GM23338 (cell line): ENCODE measurements around the gene ARG2.

Experiments used
- CREB1 ChIP-seq: fragments of 250-450 bp; sonication (Bioruptor Pico); IDR thresholded peaks from 2 replicates; pipeline ENCODE4 v1.5.0; 2020; ENCODE audit warnings: low read depth, mild to moderate bottlenecking, moderate library complexity
- EZH2 ChIP-seq: fragments of 200-600 bp; sonication (generic); IDR thresholded peaks from one replicate; pipeline ENCODE4 v1.8.0; 2017; ENCODE audit warnings: antibody characterized with exemption, mild to moderate bottlenecking, low read depth; ENCODE audit not compliant: unreplicated experiment
- JUNB ChIP-seq: IDR thresholded peaks from one replicate; pipeline ENCODE4 v1.6.1; 2016; ENCODE audit warnings: antibody characterized with exemption; ENCODE audit not compliant: unreplicated experiment
- NANOG ChIP-seq: IDR thresholded peaks from 2 replicates; pipeline ENCODE4 v1.6.1; 2016; ENCODE audit warnings: antibody characterized with exemption, borderline replicate concordance
- POLR2AphosphoS5 ChIP-seq: IDR thresholded peaks from 2 replicates; pipeline ENCODE4 v1.6.1; 2016; ENCODE audit warnings: antibody characterized with exemption, low read depth
- REST ChIP-seq: IDR thresholded peaks from one replicate; pipeline ENCODE4 v1.6.1; 2018; ENCODE audit warnings: antibody characterized with exemption; ENCODE audit not compliant: unreplicated experiment
- STAT1 ChIP-seq: IDR thresholded peaks from one replicate; pipeline ENCODE4 v1.6.1; 2016; ENCODE audit warnings: antibody characterized with exemption; ENCODE audit not compliant: unreplicated experiment
- ZNF114 ChIP-seq: fragments of 250-450 bp; sonication (Bioruptor Pico); IDR thresholded peaks from 2 replicates; pipeline ENCODE4 v1.5.0; 2020; ENCODE audit warnings: mild to moderate bottlenecking, moderate library complexity
- ZNF331 ChIP-seq: fragments of 250-450 bp; sonication (Bioruptor Pico); IDR thresholded peaks from 2 replicates; pipeline ENCODE4 v1.5.0; 2020; ENCODE audit warnings: low read depth, mild to moderate bottlenecking, moderate library complexity
- TF ChIP-seq, protein P1 (sequence below), 2 experiments: fragments of 200-600 bp in 1 of 2; sonication (generic) in 1 of 2; conservative IDR thresholded peaks; 2 replicates each; pipeline versions ENCODE4 v1.5.1 to v1.6.1; 2016 to 2017; ENCODE audit warnings: antibody characterized with exemption in 2 of 2, low read depth in 2 of 2, mild to moderate bottlenecking in 2 of 2, moderate library complexity in 1 of 2

DNA sequence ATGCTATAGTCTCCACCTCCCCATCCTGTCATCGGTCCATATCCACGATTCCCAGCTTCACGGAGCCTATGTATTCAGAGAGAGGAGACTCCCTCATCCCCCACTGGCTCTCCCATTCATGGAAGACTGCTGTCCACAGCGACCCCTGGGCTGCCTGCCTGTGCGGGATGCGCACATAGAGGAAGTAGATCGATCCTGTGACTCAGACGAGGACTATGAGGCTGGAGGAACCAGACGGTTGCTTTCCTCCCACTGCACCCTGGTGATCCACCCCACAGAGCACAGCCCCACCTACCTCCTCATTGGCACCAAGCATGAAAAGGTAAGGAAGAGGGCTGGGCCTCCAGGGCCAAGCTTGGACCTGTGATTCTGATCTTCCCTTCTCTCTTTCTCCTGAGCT, 44.0 kb upstream of the ARG2 start:
- TF ChIP-seq, protein P1, sequence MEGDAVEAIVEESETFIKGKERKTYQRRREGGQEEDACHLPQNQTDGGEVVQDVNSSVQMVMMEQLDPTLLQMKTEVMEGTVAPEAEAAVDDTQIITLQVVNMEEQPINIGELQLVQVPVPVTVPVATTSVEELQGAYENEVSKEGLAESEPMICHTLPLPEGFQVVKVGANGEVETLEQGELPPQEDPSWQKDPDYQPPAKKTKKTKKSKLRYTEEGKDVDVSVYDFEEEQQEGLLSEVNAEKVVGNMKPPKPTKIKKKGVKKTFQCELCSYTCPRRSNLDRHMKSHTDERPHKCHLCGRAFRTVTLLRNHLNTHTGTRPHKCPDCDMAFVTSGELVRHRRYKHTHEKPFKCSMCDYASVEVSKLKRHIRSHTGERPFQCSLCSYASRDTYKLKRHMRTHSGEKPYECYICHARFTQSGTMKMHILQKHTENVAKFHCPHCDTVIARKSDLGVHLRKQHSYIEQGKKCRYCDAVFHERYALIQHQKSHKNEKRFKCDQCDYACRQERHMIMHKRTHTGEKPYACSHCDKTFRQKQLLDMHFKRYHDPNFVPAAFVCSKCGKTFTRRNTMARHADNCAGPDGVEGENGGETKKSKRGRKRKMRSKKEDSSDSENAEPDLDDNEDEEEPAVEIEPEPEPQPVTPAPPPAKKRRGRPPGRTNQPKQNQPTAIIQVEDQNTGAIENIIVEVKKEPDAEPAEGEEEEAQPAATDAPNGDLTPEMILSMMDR (conservative IDR thresholded peaks at IDR 0.05; ENCODE audit: low read depth in 2 of 2), result no peak
- TF ChIP-seq POLR2AphosphoS5 (no peak), CREB1 (no peak), EZH2 (no peak), REST (no peak), STAT1 (no peak), NANOG (no peak), ZNF331 (no peak), ZNF114 (CRISPR knock-in tag) (no peak), JUNB (no peak)
